Cardiac fibroblast (primary cell): ENCODE measurements around the gene SLMAP.
A peak's percentile ranks its signal among the peaks of the same experiment; 100 is the strongest.

Experiments
- DNase-seq, 2 donors: peaks; one replicate each; pipeline versions ENCODE4 v3.0.0 to v3.0.0-alpha.2; 2010; ENCODE audit warnings: low read depth in 2 of 2
- H3K4me3 ChIP-seq, 2 donors: replicated peaks in 1 of 2; 1 replicate in 1 of 2; 2 replicates in 1 of 2; pipeline ENCODE4 v1.5.1; 2011; ENCODE audit warnings: low read depth in 2 of 2, low read length in 2 of 2, mild to moderate bottlenecking in 2 of 2, moderate library complexity in 1 of 2
- TF ChIP-seq, protein P1 (sequence below): IDR thresholded peaks from one replicate; pipeline ENCODE4 v1.5.1; 2011; ENCODE audit warnings: low read depth, mild to moderate bottlenecking, low read length, inconsistent platforms

The SLMAP gene

DNA sequence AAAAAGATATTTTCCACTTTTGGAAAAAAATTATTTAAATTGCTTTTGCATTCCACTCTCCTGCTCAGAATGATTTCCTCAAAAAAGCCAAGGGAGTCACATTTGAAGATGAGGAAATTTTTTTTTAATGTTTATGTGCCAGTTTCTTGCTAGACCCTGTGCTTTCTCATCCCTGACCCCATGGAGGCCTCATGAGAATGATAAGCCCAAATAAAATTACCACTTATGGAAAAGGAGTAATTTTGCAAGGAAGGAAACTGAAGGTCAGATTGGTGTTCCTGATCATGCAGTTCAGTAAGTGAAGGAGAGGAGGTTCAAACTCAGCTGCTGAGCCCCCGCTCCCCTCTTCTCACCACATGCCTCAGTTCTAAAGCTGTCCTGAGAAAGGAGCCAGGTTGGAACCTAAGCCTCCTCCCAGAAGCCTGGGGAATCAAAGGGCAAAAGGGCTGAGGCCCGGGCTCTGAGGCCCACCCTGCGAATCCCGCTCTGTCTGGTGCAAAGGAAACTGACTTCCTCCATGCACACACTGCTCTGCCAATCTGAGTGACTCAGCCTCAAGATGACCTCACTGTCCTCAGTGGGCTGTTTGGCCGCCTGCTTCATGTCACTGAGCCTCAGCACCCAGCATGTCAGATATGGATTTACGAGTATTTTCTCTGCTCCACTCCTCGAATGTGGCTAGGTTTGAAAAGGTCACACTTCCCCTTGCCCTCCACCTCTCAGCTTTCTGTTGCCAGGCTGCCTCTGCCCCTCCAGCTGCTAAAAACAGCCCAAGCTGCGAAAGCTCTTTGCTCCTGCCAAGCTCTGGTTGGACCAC, 195.2 kb downstream of the SLMAP start:
- H3K4me3 ChIP-seq, result no peak overlapping the region
- TF ChIP-seq, protein P1, sequence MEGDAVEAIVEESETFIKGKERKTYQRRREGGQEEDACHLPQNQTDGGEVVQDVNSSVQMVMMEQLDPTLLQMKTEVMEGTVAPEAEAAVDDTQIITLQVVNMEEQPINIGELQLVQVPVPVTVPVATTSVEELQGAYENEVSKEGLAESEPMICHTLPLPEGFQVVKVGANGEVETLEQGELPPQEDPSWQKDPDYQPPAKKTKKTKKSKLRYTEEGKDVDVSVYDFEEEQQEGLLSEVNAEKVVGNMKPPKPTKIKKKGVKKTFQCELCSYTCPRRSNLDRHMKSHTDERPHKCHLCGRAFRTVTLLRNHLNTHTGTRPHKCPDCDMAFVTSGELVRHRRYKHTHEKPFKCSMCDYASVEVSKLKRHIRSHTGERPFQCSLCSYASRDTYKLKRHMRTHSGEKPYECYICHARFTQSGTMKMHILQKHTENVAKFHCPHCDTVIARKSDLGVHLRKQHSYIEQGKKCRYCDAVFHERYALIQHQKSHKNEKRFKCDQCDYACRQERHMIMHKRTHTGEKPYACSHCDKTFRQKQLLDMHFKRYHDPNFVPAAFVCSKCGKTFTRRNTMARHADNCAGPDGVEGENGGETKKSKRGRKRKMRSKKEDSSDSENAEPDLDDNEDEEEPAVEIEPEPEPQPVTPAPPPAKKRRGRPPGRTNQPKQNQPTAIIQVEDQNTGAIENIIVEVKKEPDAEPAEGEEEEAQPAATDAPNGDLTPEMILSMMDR, result no peak
- peak; percentile 85 to 87 for DNase-seq

- H3K4me3 ChIP-seq, result no peak overlapping the region
- DNase-seq, result peak; percentile 88 to 90
- TF ChIP-seq, protein P1, result no peak
Observed at GRCh38 chr3:57952208-57952631, 196.1 kb downstream of the SLMAP start.

DNA sequence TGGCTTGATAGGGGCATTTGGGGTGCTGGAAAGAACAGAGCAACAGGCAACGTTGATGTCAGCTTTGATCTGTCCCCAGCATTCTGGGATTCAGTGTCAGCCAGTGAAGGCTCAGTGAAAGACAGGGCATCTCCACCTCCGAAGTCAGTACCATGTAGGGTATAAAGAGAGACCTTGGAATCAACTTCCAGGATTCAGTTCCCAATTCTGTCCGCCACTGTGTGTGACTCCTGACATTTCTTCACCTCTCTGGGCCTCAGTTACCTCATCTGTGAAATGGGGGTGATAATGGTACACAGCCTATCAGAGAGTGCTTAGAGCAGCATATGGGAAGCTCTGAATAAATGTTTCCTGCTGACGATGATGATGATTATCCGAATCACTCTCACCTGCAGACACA, 196.5 kb downstream of the SLMAP start:
- no peak overlapping the region for H3K4me3 ChIP-seq
- TF ChIP-seq, protein P1, result no peak
- no peak for DNase-seq

- no peak for DNase-seq
- TF ChIP-seq, protein P1, result no peak
- H3K4me3 ChIP-seq, result no peak overlapping the region
Observed at GRCh38 chr3:57953576-57953975, 197.5 kb downstream of the SLMAP start.

- DNase-seq, result peak; percentile 80 to 96
- no peak overlapping the region for H3K4me3 ChIP-seq
- TF ChIP-seq, protein P1, result no peak
Observed at GRCh38 chr3:57956119-57956832, 200.2 kb downstream of the SLMAP start.

- TF ChIP-seq, protein P1, result no peak
- DNase-seq, result no peak
- H3K4me3 ChIP-seq, result no peak overlapping the region
Observed at GRCh38 chr3:57956833-57957174, 200.7 kb downstream of the SLMAP start.
